Neuronal stem cell (in vitro differentiated cells): ENCODE results near the gene NIN.
"Not testable (repeated sequence)": the region's sequence is repeated elsewhere in the genome, so short reads cannot be mapped to it uniquely, and the experiment has no call there.

Experiments
- DNase-seq: peaks from one replicate; pipeline ENCODE4 v3.0.0-alpha.2; 2013; ENCODE audit warnings: low spot score
- H2AFZ ChIP-seq: one replicate; pipeline ENCODE4 v1.6.1; 2013; ENCODE audit warnings: mild to moderate bottlenecking, low read length, inconsistent platforms
- H2AK5ac ChIP-seq: 2 replicates; pipeline ENCODE4 v1.6.1; 2013; ENCODE audit warnings: low read depth, mild to moderate bottlenecking, inconsistent platforms, low read length, moderate library complexity, mixed read lengths
- H2BK120ac ChIP-seq: 2 replicates; pipeline ENCODE4 v1.6.1; 2013; ENCODE audit warnings: low read depth, mild to moderate bottlenecking, inconsistent platforms, low read length, moderate library complexity, mixed read lengths
- H2BK12ac ChIP-seq: one replicate; pipeline ENCODE4 v1.6.1; 2013; ENCODE audit warnings: low read length, inconsistent platforms
- H2BK15ac ChIP-seq: 2 replicates; pipeline ENCODE4 v1.6.1; 2013; ENCODE audit warnings: mild to moderate bottlenecking, low read length, inconsistent platforms, mixed read lengths
- H2BK5ac ChIP-seq: one replicate; pipeline ENCODE4 v1.6.1; 2013; ENCODE audit warnings: inconsistent platforms, mild to moderate bottlenecking, low read length, moderate library complexity
- H3K14ac ChIP-seq: one replicate; pipeline ENCODE4 v1.6.1; 2013; ENCODE audit warnings: low read length, inconsistent platforms
- H3K18ac ChIP-seq: 2 replicates; pipeline ENCODE4 v1.6.1; 2013; ENCODE audit warnings: low read length, inconsistent platforms
- H3K23ac ChIP-seq: 2 replicates; pipeline ENCODE4 v1.6.1; 2013; ENCODE audit warnings: low read depth, mild to moderate bottlenecking, mixed read lengths, low read length, inconsistent platforms; ENCODE audit not compliant: poor library complexity
- H3K27ac ChIP-seq: replicated peaks from 3 replicates; pipeline ENCODE4 v1.5.1; 2013; ENCODE audit warnings: low read length, inconsistent platforms
- H3K27me3 ChIP-seq, 3 experiments: 2 replicates each; pipeline ENCODE4 v1.6.1; 2013; ENCODE audit warnings: low read length in 3 of 3, mild to moderate bottlenecking in 2 of 3, inconsistent platforms in 1 of 3, low read depth in 1 of 3, mixed read lengths in 1 of 3, moderate library complexity in 1 of 3; ENCODE audit not compliant: control insufficient read depth in 3 of 3, insufficient read depth in 3 of 3
- H3K36me3 ChIP-seq, 2 donors: replicated peaks in 1 of 2; 2 replicates each; pipeline ENCODE4 v1.6.1; 2013; ENCODE audit warnings: low read length in 2 of 2; ENCODE audit not compliant: control insufficient read depth in 2 of 2, insufficient read depth in 2 of 2
- H3K4ac ChIP-seq: 2 replicates; pipeline ENCODE4 v1.6.1; 2013; ENCODE audit warnings: inconsistent platforms, mild to moderate bottlenecking, low read length, moderate library complexity
- H3K4me1 ChIP-seq, 2 donors: 1 replicate in 1 of 2; 2 replicates in 1 of 2; pipeline ENCODE4 v1.6.1; 2013; ENCODE audit warnings: low read length in 2 of 2, low read depth in 1 of 2; ENCODE audit not compliant: control insufficient read depth in 2 of 2, insufficient read depth in 1 of 2
- H3K4me2 ChIP-seq: one replicate; pipeline ENCODE4 v1.6.1; 2013; ENCODE audit warnings: mild to moderate bottlenecking, low read length, inconsistent platforms; ENCODE audit not compliant: insufficient read depth, poor library complexity, severe bottlenecking
- H3K4me3 ChIP-seq, 2 donors: 2 replicates each; pipeline ENCODE4 v1.5.1; 2013; ENCODE audit warnings: low read length in 2 of 2, mild to moderate bottlenecking in 2 of 2, inconsistent platforms in 1 of 2, moderate library complexity in 1 of 2
- H3K79me1 ChIP-seq: one replicate; pipeline ENCODE4 v1.6.1; 2013; ENCODE audit warnings: low read depth, mild to moderate bottlenecking, inconsistent platforms, low read length, moderate library complexity
- H3K9ac ChIP-seq: one replicate; pipeline ENCODE4 v1.6.1; 2013; ENCODE audit warnings: mild to moderate bottlenecking, low read depth, low read length, inconsistent platforms; ENCODE audit not compliant: poor library complexity
- H3K9me3 ChIP-seq, 2 donors: replicated peaks in 1 of 2; 2 replicates each; pipeline versions ENCODE3 to v1.6.1; 2013; ENCODE audit warnings: low read length in 2 of 2, mild to moderate bottlenecking in 2 of 2, inconsistent platforms in 1 of 2, low read depth in 1 of 2, mixed read lengths in 1 of 2, moderate library complexity in 1 of 2; ENCODE audit not compliant: control insufficient read depth in 2 of 2, insufficient read depth in 1 of 2
- H4K8ac ChIP-seq: one replicate; pipeline ENCODE4 v1.6.1; 2013; ENCODE audit warnings: low read depth, mild to moderate bottlenecking, inconsistent platforms, low read length, moderate library complexity
- H4K91ac ChIP-seq: one replicate; pipeline ENCODE4 v1.6.1; 2013; ENCODE audit warnings: low read length, low read depth, mild to moderate bottlenecking, inconsistent platforms; ENCODE audit not compliant: poor library complexity
- WGBS, 2 donors: extraction: QIAGEN DNeasy Blood & Tissue Kit; methylation state at CpG; one replicate each; pipeline ENCODE4 v1.1.7; 2013; ENCODE audit warnings: missing lambda C conversion rate in 2 of 2, mixed read lengths in 1 of 2; ENCODE audit not compliant: insufficient read length in 2 of 2, insufficient replicate concordance in 1 of 2; ENCODE audit errors: extremely low coverage in 2 of 2; 5-methylcytosine and 5-hydroxymethylcytosine counted together

The NIN gene

DNA sequence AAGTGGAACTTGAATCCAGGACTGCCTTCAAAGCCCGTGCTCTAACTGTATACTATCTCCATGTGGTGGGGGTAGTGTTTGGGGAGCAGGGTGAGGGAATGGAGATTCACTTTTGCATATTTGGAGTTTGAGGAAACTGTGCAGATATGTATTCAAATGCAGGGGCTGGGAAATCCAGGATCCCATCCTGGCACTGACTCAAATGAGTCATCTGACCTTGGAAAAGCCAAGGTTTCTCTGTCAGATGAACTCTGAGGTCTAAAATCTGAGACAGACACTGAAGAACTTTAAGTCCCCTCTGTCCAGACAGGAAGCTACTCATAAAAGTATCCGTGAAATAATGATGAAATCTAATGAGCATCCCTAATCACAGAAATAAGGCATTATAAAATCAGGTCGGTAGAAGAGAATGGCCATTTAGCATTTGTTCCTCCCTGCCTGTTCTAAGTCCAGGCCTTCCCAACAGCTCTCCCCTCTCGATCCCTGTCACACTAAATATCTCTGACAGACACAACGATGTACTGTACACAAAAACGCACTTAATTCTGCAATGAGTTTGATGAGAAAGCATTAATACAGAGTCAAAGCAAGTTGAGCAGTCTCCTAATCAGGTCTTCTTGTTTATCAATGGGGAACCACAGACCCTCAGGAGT lies 14.4 kb downstream of the NIN start:
- H3K36me3 ChIP-seq = peaks cover 3 to 86% of the 10 kb centered on the region in 2 donors
- no peak overlapping the region for H2BK5ac ChIP-seq
- H3K4me3 ChIP-seq = no peak overlapping the region
- H4K8ac ChIP-seq = no peak overlapping the region
- no peak overlapping the region for H3K4ac ChIP-seq
- no peak overlapping the region for H4K91ac ChIP-seq
- no peak overlapping the region for H3K9ac ChIP-seq
- H3K14ac ChIP-seq = no peak overlapping the region
- no peak overlapping the region for H2BK12ac ChIP-seq
- no peaks in the 10 kb centered on the region for H3K79me1 ChIP-seq
- no peak overlapping the region for H2AK5ac ChIP-seq
- no peak for DNase-seq
- no peak overlapping the region for H3K27ac ChIP-seq
- no peak overlapping the region for H3K23ac ChIP-seq
- H3K9me3 ChIP-seq = peaks cover 4 to 25% of the 10 kb centered on the region in 2 donors
- no peak overlapping the region for H2BK15ac ChIP-seq
- H3K4me2 ChIP-seq = no peak overlapping the region
- no CpG with 5 or more reads among the region's 6 CpGs for WGBS, 2 donors
- H3K27me3 ChIP-seq = no peaks in the 10 kb centered on the region
- peaks cover 0 to 3% of the 10 kb centered on the region in 2 donors for H3K4me1 ChIP-seq
- no peak overlapping the region for H2AFZ ChIP-seq
- no peak overlapping the region for H3K18ac ChIP-seq
- no peak overlapping the region for H2BK120ac ChIP-seq

DNA sequence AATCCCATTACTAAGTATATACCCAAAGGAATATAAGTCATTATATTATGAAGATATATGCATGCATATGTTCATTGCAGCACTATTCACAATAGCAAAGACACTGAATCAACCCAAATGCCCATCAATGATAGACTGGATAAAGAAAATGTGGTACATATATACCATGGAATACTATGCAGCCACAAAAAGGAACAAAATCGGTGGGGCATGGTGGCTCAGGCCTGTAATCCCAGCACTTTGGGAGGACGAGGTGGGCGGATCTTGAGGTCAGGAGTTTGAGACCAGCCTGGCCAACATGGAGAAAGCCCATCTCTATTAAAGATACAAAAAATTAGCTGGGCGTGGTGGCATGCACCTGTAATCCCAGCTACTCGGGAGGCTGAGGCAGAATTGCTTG lies 15.4 kb downstream of the NIN start:
- H2BK12ac ChIP-seq, H3K4me1 ChIP-seq, H3K27me3 ChIP-seq, H3K9ac ChIP-seq, H2BK15ac ChIP-seq, H3K4me3 ChIP-seq, H2BK120ac ChIP-seq, H3K4me2 ChIP-seq, H2BK5ac ChIP-seq, H2AFZ ChIP-seq, H3K23ac ChIP-seq, H3K18ac ChIP-seq, H3K27ac ChIP-seq, H4K91ac ChIP-seq, DNase-seq, H3K4ac ChIP-seq, H3K14ac ChIP-seq, H2AK5ac ChIP-seq, H4K8ac ChIP-seq, H3K79me1 ChIP-seq: not testable (repeated sequence)
- peaks cover 4 to 25% of the 10 kb centered on the region in 2 donors for H3K9me3 ChIP-seq
- peaks cover 3 to 80% of the 10 kb centered on the region in 2 donors for H3K36me3 ChIP-seq
- WGBS, 2 donors = no CpG with 5 or more reads among the region's 5 CpGs

- H2BK15ac ChIP-seq, H3K4ac ChIP-seq, H3K14ac ChIP-seq, H2BK12ac ChIP-seq, H3K4me3 ChIP-seq, H3K9ac ChIP-seq, H3K23ac ChIP-seq, H3K4me1 ChIP-seq, H2AK5ac ChIP-seq, H3K27me3 ChIP-seq, H2AFZ ChIP-seq, H3K18ac ChIP-seq, DNase-seq, H2BK5ac ChIP-seq, H3K79me1 ChIP-seq, H3K27ac ChIP-seq, H4K91ac ChIP-seq, H4K8ac ChIP-seq, H3K4me2 ChIP-seq, H2BK120ac ChIP-seq: not testable (repeated sequence)
- peaks cover under 1 to 75% of the 10 kb centered on the region in 2 donors for H3K36me3 ChIP-seq
- peaks cover 4 to 25% of the 10 kb centered on the region in 2 donors for H3K9me3 ChIP-seq
- no CpG with 5 or more reads among the region's 1 CpG for WGBS, 2 donors
Measured at GRCh38 chr14:50815058-50815457, 15.9 kb downstream of the NIN start.

DNA sequence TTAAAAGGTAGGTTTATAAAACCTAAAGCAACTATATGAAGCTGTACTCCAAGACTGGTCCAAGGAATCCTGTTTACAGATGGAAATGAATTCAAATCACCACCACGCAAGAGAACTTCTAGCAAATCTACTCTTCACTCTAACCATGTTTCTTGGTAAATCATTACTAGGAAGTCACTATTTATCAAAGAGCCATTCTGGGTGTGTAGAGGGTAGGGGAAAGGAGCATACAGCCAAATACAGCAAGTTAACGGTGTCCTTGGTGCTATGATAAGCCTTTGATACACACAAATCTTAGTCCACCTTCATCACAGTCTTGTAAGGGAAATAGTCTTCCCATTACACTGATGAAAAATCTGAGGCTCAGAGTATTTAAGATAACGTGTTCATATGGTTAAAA lies 16.8 kb downstream of the NIN start:
- DNase-seq = no peak
- WGBS, 2 donors = no CpG with 5 or more reads among the region's 3 CpGs
- peaks cover under 1% of the 10 kb centered on the region for H3K79me1 ChIP-seq
- H4K8ac ChIP-seq = no peak overlapping the region
- H3K4me3 ChIP-seq = no peak overlapping the region
- H3K4me2 ChIP-seq = no peak overlapping the region
- H2BK12ac ChIP-seq = no peak overlapping the region
- H2AK5ac ChIP-seq = no peak overlapping the region
- H2BK15ac ChIP-seq = no peak overlapping the region
- H3K27ac ChIP-seq = no peak overlapping the region
- no peaks in the 10 kb centered on the region for H3K4me1 ChIP-seq
- H3K4ac ChIP-seq = no peak overlapping the region
- H2BK5ac ChIP-seq = no peak overlapping the region
- H3K14ac ChIP-seq = no peak overlapping the region
- H3K9ac ChIP-seq = no peak overlapping the region
- H3K23ac ChIP-seq = no peak overlapping the region
- no peaks in the 10 kb centered on the region for H3K27me3 ChIP-seq
- H3K36me3 ChIP-seq = peaks cover 0 to 72% of the 10 kb centered on the region in 2 donors
- H3K9me3 ChIP-seq = peaks cover 4 to 25% of the 10 kb centered on the region in 2 donors
- H3K18ac ChIP-seq = no peak overlapping the region
- no peak overlapping the region for H4K91ac ChIP-seq
- no peak overlapping the region for H2BK120ac ChIP-seq
- no peak overlapping the region for H2AFZ ChIP-seq
